IPS-NIHi11 (cell line): ENCODE measurements around the gene CCL18.
"Not testable (repeated sequence)": the region's sequence is repeated elsewhere in the genome, so short reads cannot be mapped to it uniquely, and the experiment has no call there.

Experiments used
- DNase-seq: peaks from one replicate; pipeline ENCODE4 v3.0.0; 2012; ENCODE audit warnings: mixed read lengths, low spot score

CCL18 gene

DNA sequence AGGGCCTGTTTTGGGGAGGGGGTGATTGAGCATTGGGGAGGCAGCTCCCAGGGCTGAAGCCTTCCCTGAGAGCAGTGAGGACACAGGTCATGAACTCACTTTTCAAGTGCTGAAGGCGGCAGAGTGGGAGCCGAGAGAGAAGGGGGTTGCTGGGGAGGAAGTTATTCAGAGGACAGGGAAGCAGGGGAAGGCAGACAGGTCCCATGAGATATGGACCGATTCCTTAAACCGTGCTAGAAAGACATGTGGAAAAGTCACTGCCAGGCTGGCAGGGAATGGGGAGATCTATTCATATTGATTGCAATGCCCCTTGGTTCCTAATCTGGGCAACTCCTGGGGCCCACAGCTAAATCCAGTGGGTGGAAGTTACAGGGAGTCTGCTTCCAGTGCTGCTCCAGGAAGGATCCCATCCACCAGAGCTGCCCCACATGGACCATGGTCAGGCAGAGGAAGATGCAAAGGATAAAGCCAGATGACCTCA lies 40.7 kb downstream of the CCL18 start:
- no peak for DNase-seq

DNA sequence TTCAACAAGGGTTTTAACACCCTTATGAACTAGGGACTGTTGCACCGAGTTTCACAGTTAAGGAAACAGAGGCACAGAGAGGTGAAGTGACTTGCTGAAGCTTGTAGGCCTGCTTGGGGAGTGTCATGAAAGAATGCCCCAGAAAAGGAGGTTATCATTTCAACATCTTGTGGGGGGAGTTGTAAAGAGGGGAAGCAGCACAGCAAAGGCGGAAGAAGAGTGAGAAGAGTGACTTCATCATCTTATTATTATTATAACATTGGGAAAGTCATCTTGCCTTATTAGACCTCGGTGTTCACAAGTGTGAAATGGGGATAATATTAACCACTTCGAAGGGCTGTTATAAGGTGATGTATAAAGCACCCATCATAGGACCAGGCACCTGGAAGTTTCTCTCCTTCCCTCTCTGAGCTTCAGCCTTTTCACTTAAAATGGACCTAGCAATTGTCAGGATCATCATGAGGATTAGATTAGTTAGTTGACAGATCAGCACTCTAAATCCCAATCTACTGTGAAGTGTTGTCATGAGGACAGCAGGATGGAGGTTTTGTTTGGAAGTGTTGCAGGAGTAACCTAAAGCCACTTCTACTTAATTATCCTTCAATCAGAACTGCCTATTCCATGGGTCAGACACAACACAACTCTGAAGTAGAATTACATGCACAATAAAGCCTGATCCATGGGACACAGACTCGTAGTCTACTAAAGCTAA lies 41.9 kb downstream of the CCL18 start:
- DNase-seq, result no peak

DNA sequence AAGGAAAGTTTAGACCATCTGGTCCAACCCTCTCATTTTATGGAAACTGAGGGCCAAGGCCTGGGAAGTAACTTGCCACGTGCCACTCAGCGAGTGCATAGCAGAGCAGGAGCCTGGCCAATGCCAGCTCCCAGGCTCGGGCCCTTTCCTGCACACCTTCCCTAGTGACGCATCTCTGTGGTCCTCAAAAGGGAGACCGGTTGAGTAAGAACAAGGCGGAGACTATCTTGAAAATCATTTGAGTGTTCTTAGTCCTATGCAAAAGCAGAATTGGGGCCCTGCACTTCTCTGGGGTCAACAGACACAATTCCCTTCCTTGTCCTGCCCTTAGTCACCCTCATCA lies 42.4 kb downstream of the CCL18 start:
- no peak for DNase-seq

DNA sequence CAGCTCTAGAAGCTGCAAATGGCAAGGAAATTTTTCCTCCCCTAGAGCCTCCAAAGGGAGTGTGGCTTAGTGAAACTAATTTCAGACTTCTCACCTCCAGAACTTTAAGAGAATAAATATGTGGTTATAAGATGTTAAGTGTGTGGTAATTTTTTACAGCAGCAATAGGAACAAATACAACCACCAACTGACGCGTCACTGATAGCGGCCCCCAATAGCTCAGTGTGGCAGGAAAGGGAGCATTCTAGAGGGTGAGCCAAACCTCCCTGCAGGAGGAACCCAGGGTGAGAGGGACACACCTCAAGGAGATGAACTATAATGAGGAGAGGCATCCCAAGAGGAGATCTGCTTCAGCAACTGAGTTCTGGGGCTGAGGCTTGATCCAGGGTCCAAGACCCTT lies 43.6 kb downstream of the CCL18 start:
- DNase-seq, result no peak

DNA sequence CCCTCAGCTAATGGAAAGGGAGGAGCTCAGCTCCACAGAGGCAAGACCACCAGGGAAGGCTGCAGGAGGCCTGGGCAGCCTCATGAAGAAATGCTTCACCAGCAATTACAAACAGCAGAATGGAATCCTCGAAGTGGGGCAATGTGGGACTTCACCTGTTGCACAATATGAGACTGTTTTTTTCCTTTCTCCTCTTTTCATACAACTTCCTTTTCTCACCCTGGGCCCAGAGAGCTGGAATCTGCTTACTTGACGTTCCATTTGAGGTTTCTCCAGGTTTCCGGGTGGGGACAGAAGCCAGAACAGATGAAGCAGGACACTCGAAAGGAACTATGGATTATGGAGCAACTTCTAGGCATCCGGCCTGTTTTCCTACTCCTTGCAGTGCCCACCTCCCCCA lies 44.2 kb downstream of the CCL18 start:
- not testable (repeated sequence) for DNase-seq

DNA sequence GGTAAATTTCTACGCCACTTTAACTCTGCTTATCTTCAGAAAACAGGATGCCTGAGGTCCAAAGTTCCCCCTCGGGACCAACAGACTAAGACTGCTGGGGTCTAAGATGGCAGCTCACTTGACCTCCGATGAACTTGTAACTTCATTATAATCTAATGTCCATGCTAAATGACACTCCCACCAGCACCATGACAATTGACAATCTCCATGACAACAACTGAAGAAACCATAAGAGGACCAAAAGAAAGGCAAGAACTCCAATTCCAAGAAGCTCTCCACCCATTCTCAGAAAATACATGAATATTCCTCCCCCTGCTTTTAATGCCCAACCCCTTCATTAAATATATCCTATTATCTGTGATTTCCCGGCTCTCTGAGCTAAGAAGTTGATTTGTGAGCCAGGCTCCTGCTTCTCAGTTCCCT lies 47.0 kb downstream of the CCL18 start:
- DNase-seq, result no peak

DNA sequence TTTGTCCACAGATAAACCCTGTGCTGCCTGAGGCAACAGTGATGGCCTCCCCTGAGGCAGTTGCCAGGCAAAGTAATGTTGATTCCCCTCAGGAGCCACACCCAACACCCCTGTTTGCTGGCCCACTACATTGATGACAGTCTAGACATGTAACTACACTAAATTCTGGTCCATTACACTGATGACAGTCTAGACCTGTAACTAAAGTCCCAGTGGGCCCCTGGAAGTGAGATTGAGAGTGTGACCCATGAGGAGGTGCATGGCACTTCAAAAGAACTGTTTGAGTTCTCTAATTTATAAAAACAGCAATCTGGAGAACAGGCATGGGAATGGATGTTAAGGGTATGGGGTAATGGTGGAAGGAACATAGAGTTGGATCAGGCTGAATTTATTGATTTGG lies 48.5 kb downstream of the CCL18 start:
- no peak for DNase-seq

DNA sequence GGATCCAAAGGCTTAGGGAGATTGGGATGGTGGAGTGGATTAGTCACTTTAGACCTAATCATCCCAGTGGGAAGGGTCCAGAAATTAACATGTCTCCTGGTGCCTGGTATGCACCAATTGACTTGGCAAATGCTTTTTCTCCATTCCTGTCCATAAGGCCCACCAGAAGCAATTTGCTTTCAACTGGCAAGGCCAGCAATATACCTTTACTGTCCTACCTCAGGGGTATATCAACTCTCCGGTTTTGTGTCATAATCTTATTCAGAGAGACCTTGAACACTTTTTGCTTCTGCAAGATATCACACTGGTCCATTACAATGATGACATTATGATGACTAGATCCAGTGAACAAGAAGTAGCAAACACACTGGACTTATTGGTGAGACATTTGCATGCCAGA lies 49.1 kb downstream of the CCL18 start:
- not testable (repeated sequence) for DNase-seq

DNA sequence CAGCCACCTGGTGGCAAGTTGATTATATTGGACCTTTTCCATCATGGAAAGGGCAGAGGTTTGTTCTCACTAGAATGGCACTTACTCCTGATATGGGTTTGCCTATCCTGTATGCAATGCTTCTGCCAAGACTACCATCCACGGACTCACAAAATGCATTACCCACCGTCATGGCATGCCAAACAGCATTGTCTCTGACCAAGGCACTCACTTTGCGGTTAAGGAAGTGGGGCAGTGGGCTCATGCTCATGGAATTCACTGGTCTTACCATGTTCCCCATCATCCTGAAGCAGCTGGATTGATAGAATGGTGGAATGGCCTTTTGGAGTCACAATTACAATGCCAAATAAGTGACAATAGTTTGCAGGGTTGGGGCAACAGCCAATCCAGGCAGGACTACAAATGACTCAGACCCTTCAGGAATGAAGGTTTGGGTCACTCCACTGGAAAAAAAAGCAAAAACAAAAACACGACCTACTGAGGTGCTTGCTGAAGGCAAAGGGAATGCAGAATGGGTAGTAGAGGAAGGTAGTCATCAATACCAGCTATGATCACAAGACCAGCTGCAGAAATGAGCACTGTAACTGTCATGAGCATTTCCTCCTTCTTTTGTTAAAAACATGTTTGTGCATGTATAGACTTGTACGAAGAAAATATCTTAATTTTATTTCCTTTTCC lies 51.0 kb downstream of the CCL18 start:
- not testable (repeated sequence) for DNase-seq

DNA sequence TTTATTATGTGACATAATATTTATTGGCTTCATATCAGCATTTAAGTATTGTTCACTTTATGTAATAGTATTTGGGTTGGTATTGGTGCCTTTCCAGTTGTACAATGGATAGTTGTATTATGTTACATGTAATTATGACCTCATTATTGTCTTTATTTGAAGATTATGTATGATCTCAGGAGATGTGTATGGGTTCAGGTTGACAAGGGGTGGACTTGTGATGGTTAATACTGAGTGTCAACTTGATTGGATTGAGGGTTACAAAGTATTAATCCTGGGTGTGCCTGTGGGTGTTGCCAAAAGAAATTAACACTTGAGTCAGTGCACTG lies 51.5 kb downstream of the CCL18 start:
- DNase-seq, result not testable (repeated sequence)

DNA sequence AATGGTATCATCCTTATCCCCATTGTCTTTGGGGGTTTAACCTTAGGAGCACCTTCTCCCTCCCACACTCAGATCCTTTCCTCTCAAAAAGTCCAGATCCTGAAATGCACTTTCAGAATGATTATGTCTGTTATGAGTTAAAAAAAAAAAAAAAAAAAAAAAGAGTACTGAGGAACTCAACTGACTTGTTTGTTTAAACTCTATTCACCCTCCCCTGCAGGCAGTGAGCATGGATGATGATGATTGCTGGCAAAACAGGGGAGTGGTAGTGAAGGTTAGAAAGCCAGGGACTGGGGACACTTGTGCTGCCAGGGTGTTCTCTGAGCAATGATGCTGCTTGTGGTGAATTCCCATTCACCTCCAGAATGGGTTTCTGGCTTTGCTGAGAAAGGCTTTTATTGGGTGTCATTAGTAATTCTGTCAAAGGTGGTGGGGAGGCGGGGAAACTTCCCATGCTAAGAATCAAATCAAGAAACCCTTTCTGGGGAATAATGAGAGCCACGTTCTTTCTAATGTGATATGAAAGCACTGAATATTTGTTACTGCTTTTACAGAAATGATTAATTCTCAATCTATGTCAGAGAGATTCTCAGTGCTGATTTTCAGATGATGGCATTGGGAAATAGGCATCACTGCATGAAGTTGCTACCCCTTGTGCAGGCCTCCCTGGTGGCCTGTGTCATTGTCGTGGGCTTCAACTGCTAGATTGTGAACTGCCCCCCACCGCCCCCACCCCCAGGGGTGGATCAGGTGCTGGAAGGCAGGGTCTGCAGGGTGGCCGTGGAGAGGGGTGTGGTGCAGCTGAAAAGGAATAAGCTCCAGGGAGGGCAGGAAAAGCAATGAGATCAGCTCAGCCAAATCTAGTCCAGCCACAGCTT lies 53.7 kb downstream of the CCL18 start:
- no peak for DNase-seq

DNA sequence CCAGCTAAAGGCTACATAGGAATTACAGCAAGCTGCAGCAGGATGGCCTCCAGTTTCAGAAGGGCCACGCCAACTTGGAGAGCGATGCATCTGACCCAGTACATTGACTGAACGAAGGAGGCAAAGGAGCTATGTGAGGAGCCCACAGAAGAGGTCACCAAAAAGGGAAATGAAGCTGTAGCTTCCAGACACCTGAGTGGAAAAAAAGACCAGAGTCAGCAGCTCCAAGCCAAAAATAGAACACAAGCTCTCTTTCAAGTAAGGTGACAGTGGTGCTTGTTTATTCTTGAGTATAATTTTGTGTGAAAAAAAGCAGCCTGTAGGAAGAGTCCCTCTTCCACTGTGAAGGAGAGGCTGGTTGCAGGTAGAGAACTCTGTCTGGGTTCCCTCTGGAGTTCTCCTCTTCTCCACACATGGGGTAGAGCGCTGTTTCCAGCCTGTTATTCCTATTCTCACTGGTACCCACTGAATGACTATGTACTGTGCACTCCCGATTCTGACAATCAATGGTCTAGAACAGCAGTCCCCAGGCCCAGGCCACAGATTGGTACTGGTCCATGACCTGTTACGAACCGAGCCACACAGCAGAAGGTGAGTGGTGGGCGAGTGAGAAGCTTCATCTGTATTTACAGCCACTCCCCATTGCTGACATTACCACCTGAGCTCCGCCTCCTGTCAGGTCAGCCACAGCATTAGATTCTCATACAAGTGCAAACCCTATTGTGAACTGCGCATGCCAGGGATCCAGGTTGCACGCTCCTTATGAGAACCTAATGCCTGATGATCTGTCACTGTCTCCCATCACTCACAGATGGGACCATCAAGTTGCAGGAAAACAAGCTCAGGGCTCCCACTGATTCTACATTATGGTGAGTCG lies 54.6 kb downstream of the CCL18 start:
- no peak for DNase-seq

DNA sequence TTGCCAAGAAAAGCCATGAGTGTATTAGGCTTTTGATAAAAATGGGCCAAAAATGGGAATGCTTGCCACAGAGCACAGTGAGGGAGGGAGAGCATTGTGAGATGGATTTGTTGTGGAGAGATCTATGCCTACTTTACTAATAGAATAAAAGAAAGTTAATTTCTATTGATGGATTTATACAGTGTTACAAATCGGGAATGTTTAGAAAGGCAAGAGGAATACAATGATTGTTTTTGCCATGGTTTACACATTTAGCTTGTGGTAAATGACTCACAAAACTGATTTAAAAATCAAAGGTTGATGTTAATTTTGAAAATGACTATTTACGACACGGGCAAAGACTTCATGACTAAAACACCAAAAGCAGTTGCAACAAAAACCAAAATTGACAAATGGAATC lies 56.1 kb downstream of the CCL18 start:
- no peak for DNase-seq

DNA sequence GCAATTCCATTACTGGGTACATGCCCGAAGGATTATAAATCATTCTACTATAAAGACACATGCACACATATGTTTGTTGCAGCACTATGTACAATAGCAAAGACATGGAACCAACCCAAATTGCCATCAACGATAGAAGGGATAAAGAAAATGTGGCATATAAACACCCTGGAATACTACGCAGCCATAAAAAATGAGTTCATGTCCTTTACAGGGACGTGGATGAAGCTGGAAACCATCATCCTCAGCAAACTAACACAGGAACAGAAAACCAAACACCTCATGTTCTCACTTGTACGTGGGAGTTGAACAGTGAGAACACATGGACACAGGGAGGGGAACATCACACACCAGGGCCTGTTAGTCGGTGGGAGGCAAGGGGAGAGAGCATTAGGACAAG lies 57.0 kb downstream of the CCL18 start:
- not testable (repeated sequence) for DNase-seq
